Measurements from ENCODE around the gene MLLT10.

MLLT10 gene

DNA sequence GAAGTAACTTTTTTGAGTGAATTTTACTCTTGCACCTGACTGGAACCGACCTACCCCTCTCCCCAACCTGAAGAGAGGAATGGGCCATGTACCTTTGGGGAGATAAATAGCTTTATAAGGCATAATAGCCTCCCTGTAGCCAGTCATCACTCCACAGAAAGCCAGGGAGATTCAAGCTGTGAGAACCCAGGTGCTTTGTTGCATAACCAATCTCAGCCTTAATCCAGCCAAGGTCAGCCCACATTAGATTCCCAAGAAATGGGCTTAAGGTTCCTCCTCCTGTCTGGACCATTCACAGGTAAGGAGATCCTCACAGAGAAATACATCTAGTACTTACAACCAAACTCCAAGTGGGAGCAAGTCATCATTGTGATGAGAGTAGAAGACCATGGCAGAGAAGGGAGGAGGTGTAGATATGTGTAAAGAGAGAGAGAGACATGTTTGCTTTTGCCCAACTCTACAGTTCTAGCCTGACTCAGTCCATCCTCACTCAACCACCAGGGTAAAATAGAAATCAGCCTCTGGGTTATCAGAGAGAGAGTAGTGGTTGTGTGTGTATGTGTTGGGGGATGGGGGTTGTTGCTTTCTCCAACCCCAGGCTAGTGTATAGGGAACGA lies 32.2 kb upstream of the MLLT10 start:
- DNase-seq (ENCODE audit: low read depth), result no peak

- no peak for DNase-seq (ENCODE audit: low read depth)
These were observed 31.7 kb upstream of the MLLT10 start for GRCh38 chr10:21502348-21502740.

- DNase-seq (ENCODE audit: low read depth), result no peak
These were observed 30.5 kb upstream of the MLLT10 start for GRCh38 chr10:21503542-21503941.

DNA sequence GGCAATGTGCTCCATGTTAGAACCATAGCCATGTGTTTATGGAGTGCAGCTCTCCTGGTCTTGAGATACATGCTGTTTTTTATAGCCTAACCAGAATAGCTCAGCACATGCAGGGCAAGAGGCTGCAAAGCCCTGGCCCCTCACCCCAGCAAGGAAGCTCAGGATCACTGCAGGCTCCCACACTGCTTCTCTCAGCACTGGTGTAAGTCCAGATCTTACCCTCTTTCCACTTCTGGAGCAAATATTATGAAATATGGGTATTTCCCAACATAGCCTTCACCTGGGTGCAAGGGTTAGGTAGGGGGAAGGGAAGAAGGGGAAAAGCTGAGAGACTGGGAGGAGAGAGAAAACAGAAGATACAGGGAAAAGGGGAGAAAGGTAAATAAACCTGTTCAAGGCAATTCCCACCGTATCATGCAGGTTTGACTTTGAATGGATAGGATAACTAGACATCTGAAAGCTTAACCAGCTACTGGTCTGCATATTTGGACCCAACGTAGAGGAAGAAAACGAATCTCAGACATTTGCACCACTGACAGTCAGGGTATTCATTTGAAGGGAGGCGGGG lies 28.2 kb upstream of the MLLT10 start:
- DNase-seq (ENCODE audit: low read depth), result no peak

- no peak for DNase-seq (ENCODE audit: low read depth)
These were observed 27.7 kb upstream of the MLLT10 start for GRCh38 chr10:21506351-21506750.

DNA sequence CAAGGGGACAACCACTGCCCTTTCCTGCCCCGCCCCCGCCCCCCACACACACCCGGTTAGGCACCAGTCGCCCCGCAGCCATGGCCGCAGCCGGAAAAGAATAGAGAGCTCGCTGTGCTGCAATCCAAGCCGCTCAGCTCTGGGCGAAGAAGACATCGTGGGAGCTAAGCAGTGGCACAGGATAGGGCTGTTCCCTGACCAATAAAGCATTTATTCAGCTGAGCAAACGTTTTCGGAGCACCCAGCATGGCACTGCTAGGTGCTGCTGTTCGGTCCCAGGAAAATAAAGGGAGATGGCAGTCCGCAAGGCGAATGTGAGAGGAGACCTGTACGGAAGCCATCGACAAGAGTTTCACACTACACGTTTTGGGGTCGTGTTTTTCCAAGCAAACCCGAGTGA lies 26.9 kb upstream of the MLLT10 start:
- no peak for DNase-seq (ENCODE audit: low read depth)

DNA sequence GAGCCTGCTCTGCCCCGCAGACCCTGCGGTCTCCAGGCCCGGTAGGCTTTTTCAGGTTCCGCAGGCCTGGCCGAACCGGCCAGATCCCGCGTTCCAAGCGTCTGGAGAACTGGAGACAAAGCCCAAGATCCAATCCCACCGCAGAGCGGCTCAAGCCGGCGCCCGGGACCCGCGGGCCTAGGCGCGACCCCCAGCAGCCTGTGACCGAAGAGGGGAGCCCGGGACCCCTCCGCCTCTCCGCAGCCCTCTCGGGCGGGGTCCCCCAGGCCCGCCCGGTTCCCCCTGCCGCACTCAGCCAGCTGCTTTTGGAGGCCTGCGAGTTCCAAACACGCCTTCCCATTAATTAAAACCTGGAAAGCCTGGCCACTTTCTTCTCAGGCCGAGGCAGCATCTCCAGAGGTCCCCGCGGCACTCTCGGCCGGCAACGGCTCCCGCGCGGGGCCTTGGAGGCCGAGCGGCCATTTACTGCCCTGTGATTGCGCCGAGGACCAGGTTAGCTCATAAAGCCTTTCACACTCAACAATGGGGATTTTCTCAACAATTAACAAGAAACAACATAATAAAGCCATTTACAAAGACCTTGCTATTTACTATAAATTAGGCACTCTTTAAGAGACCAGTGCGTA lies 25.2 kb upstream of the MLLT10 start:
- no peak for DNase-seq (ENCODE audit: low read depth)

GRCh38 chr10:21509341-21510240 lies 24.4 kb upstream of the MLLT10 start:
- DNase-seq (ENCODE audit: low read depth), result no peak

GRCh38 chr10:21510241-21511094 lies 23.6 kb upstream of the MLLT10 start:
- DNase-seq (ENCODE audit: low read depth), result no peak

DNA sequence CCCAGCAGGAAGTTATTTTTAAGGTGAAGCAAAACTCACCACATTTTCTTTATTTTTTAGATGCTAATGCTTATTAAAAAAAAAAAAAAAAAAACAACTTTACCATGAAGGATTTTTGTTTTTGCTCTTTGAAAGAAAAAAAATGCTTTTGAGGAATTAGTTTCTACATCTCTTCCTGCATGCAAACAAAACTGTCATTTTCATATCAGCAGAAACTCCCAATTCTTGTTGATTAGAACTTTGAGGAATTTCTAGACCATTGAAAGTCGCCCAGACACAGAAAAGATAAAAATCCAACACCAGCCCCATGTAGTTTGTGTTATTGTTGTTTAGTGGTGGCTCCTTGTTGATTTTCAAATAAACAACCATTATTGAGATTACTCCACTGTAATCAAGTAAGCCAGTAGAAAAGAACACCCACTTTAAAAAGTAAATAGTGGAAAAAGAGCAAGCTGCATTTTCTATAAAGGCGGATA lies 22.9 kb upstream of the MLLT10 start:
- no peak for DNase-seq (ENCODE audit: low read depth)

DNA sequence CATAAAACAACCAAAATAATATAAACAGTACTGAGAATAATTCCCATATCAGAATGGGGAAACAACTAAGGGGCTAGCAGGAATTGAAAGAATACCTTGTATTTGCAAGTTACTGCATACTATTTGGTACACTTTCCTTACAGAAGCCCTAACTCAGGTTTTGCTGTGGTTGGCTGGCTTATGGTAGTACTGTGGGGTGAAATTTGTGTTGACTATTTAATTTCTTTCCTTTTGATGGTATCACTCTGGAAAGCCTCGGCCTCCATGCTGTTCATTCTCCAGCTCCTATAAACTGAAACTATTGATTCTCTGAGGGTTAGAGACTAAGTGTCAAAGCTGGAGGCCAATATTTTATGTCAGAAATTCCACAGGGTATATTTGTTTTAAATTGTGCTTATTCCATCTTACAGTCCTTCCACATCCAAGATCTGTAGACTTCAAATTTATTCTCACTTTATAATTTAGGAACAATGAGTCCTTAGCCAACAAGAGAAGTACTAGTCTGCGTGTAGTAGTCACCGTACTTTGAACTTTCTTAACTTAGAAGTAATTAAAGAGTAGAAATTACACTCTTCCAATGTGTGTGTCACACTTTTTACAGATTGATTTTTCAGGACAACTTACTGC lies 22.0 kb upstream of the MLLT10 start:
- DNase-seq (ENCODE audit: low read depth), result no peak

- no peak for DNase-seq (ENCODE audit: low read depth)
These were observed 21.2 kb upstream of the MLLT10 start for GRCh38 chr10:21512573-21513404.

DNA sequence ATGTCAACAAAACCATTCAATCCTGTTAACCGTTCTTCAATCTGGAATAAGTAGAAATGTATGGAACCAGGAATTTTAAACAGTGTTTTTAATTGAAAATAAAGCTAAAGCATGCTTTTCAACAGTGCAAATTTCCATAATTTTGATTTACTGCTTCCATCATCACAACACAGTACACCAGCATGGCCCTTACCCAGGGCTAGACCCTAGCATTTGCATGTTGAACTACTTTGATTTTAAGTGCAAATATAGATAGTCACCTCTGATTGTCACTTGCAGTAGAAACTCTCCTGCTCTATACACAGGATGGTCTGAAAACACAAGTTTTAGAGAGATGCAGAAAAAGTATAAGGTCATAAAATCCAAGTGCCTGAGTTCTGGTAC lies 20.6 kb upstream of the MLLT10 start:
- no peak for DNase-seq (ENCODE audit: low read depth)

- DNase-seq (ENCODE audit: low read depth), result no peak
These were observed 19.8 kb upstream of the MLLT10 start for GRCh38 chr10:21514129-21514817.

DNA sequence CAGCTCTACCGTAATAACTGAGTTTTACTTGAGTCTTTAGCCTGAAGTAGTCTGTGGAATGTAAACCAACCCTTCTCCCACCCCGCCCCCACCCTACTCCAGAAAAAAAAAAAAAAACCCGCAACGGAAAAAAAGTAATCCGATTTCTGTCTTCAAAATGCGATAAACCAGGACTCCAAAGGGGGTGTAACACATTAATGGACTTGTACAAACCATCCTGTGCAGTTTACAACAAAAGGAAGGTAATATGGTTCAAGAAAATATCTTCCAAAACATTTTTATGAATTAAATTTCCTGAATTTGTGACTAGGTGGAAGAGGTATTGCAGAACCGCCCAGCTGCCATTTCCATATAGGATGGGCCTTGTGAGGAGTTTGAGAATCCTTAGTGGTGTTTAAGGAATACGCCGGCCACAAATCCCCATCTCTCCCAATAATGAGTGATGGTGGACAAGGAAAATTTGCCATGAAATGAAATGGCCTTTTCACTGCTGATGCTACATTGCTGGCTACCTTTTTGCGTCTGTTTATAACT lies 19.1 kb upstream of the MLLT10 start:
- DNase-seq (ENCODE audit: low read depth), result no peak

DNA sequence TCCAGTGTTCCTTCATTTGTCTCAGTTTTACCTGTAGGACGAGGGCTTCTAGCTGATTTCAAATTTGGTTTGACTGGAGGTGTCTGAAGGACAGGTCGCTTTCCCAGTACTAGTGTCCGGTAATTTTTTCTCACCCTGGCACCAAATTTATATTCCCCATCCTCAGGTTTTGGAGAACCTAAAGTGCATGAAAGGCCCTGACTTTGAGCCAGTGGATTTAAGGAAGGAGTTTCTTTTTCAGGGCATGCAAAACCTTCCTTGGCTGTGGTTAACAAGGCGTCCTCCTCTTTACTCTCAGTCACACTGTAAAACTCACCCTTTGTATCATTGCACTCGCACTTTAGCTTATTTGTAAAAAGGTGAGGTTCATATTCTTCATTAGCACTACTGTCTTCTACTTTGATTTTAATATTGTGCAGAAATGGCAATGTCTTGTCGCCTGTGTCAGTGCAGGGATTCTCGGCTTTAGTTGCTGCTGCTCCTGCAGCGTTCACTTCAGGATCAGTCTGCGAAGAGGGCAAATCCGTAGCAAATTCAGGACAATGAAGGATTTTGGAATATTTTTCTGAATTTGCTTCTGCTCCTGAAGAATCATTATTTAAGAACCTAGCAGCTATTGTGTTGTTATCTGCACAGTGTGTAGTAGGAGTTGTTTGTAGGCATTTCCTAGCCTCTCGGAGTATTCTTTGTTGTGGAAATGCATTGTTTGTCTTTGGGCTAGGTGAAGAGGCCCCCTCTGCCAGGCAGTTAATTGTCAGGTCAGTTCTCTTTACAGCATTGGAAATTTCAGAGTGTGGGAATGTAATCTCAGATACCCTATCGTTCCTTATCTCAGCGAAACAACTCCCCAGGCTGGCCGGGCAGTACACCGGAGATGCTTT lies 18.4 kb upstream of the MLLT10 start:
- DNase-seq (ENCODE audit: low read depth), result no peak

DNA sequence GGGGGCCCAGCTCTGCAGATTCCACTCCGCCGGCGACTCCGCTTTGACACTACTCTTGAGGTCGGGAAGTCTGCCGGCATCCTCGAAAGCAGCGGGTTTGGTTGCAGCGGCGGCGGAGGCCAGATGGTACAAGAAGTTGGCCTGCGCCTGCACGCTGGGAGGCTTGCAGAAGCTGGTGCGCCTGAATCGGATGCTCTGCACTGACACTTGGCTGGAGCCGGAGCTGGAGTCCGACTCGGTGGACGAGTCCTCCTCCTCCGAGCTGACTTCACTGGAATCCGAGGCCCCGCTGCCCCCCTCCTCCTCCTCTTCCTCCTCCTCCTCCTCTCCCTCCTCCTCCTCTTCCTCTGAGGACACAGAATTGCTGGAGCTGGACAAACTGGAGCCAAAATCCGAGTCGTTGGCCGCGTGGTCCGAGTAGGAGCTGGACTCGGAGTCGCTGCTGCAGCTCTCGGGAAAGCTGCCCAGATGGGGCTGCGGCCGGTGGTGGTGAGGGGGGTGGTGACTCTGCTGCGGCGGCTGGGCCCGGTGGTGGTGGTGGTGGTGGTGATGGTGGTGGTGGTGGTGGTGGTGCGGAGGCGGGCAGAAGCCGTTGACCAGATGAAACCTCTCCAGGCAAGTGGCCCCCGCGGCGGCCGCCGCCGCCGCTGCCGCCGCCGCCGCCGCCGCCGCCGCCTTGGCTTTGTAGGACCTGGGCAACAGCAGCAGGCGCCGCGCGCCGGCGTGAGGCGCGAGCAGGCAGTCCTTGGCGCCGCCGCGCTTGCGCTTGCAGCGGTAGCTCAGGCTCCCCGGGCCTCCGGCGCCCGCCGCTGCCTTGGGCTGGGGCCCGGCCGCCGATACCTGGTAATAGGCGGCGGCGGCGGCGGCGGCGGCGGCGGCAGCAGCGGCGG lies 17.5 kb upstream of the MLLT10 start:
- no peak for DNase-seq (ENCODE audit: low read depth)
